SJCRH30 (cell line): ENCODE data around the gene CACNA1C. TPM values are rescaled to one million over a fixed set of nuclear protein-coding genes. Genes with fewer than 3 reads are reported as not detected.

Experiments used
- DNase-seq, 2 experiments: peaks; one replicate each; pipeline ENCODE4 v3.0.0-alpha.2; 2015 to 2020
- H3K27ac ChIP-seq: fragments of 250-450 bp; sonication (Bioruptor Pico); 2 replicates; pipeline ENCODE4 v1.5.1; 2020; ENCODE audit warnings: mild to moderate bottlenecking, moderate library complexity
- H3K27me3 ChIP-seq: fragments of 250-450 bp; sonication (Bioruptor Pico); 2 replicates; pipeline ENCODE4 v1.5.1; 2020; ENCODE audit warnings: mild to moderate bottlenecking, moderate library complexity
- H3K36me3 ChIP-seq: fragments of 250-450 bp; sonication (Bioruptor Pico); 2 replicates; pipeline ENCODE4 v1.5.1; 2020; ENCODE audit warnings: mild to moderate bottlenecking, moderate library complexity
- H3K4me1 ChIP-seq: fragments of 250-450 bp; sonication (Bioruptor Pico); 2 replicates; pipeline ENCODE4 v1.5.1; 2020; ENCODE audit warnings: mild to moderate bottlenecking, moderate library complexity
- H3K4me3 ChIP-seq: fragments of 250-450 bp; sonication (Bioruptor Pico); 2 replicates; pipeline ENCODE4 v1.5.1; 2020; ENCODE audit warnings: mild to moderate bottlenecking, moderate library complexity
- H3K9me3 ChIP-seq: fragments of 250-450 bp; sonication (Bioruptor Pico); replicated peaks from 2 replicates; pipeline ENCODE4 v1.5.1; 2020; ENCODE audit warnings: mild to moderate bottlenecking, moderate library complexity
- total RNA-seq: library from RNA; depleted of rRNA; stranded (reverse); fragments of >200 nt; shearing (Covaris generic); gene quantifications from 2 replicates; pipeline ENCODE4 v1.2.3, GENCODE V29; 2014

Gene CACNA1C
- total RNA-seq, 1 experiment from 2014 or later, result not detected

- H3K27me3 ChIP-seq, result peaks cover 37% of the 10 kb centered on the region
- H3K4me3 ChIP-seq, result no peak overlapping the region
- no peak overlapping the region for H3K27ac ChIP-seq
- no peak for DNase-seq
- H3K9me3 ChIP-seq, result no peaks in the 10 kb centered on the region
- H3K36me3 ChIP-seq, result no peaks in the 10 kb centered on the region
- no peaks in the 10 kb centered on the region for H3K4me1 ChIP-seq
These were observed 212.0 kb downstream of the CACNA1C start for GRCh38 chr12:2264651-2265232.

GRCh38 chr12:2265461-2266167 is 212.8 kb downstream of the CACNA1C start:
- H3K9me3 ChIP-seq, result no peaks in the 10 kb centered on the region
- H3K27me3 ChIP-seq, result peaks cover 39% of the 10 kb centered on the region
- H3K27ac ChIP-seq, result no peak overlapping the region
- no peak overlapping the region for H3K4me3 ChIP-seq
- DNase-seq, result no peak
- H3K4me1 ChIP-seq, result no peaks in the 10 kb centered on the region
- H3K36me3 ChIP-seq, result no peaks in the 10 kb centered on the region

- no peaks in the 10 kb centered on the region for H3K36me3 ChIP-seq
- no peak overlapping the region for H3K4me3 ChIP-seq
- H3K4me1 ChIP-seq, result no peaks in the 10 kb centered on the region
- H3K27ac ChIP-seq, result no peak overlapping the region
- DNase-seq, result no peak
- H3K9me3 ChIP-seq, result no peaks in the 10 kb centered on the region
- peaks cover 41% of the 10 kb centered on the region for H3K27me3 ChIP-seq
These were observed 214.2 kb downstream of the CACNA1C start for GRCh38 chr12:2266666-2267620.

GRCh38 chr12:2267703-2268470 is 215.1 kb downstream of the CACNA1C start:
- no peaks in the 10 kb centered on the region for H3K9me3 ChIP-seq
- peaks cover 48% of the 10 kb centered on the region for H3K27me3 ChIP-seq
- H3K4me3 ChIP-seq, result no peak overlapping the region
- no peaks in the 10 kb centered on the region for H3K4me1 ChIP-seq
- no peaks in the 10 kb centered on the region for H3K36me3 ChIP-seq
- no peak for DNase-seq
- H3K27ac ChIP-seq, result no peak overlapping the region

GRCh38 chr12:2268471-2269286 is 215.9 kb downstream of the CACNA1C start:
- no peak overlapping the region for H3K27ac ChIP-seq
- no peak overlapping the region for H3K4me3 ChIP-seq
- DNase-seq, result no peak
- H3K4me1 ChIP-seq, result no peaks in the 10 kb centered on the region
- no peaks in the 10 kb centered on the region for H3K9me3 ChIP-seq
- no peaks in the 10 kb centered on the region for H3K36me3 ChIP-seq
- peaks cover 53% of the 10 kb centered on the region for H3K27me3 ChIP-seq

GRCh38 chr12:2270846-2271245 is 218.1 kb downstream of the CACNA1C start:
- peaks cover 55% of the 10 kb centered on the region for H3K27me3 ChIP-seq
- H3K27ac ChIP-seq, result no peak overlapping the region
- H3K4me3 ChIP-seq, result no peak overlapping the region
- no peaks in the 10 kb centered on the region for H3K9me3 ChIP-seq
- H3K4me1 ChIP-seq, result no peaks in the 10 kb centered on the region
- DNase-seq, result no peak
- no peaks in the 10 kb centered on the region for H3K36me3 ChIP-seq

- no peak for DNase-seq
- no peaks in the 10 kb centered on the region for H3K36me3 ChIP-seq
- H3K27ac ChIP-seq, result no peak overlapping the region
- H3K27me3 ChIP-seq, result peaks cover 54% of the 10 kb centered on the region
- H3K9me3 ChIP-seq, result no peaks in the 10 kb centered on the region
- H3K4me3 ChIP-seq, result no peak overlapping the region
- H3K4me1 ChIP-seq, result no peaks in the 10 kb centered on the region
These were observed 219.2 kb downstream of the CACNA1C start for GRCh38 chr12:2271961-2272360.

- Histone ChIP-seq H3K27ac (no peak overlapping the region), H3K27me3 (peaks cover 42% of the 10 kb centered on the region), H3K9me3 (no peaks in the 10 kb centered on the region), H3K4me1 (no peaks in the 10 kb centered on the region), H3K4me3 (no peak overlapping the region), H3K36me3 (no peaks in the 10 kb centered on the region)
- DNase-seq, result no peak
These were observed 220.5 kb downstream of the CACNA1C start for GRCh38 chr12:2273288-2273687.

GRCh38 chr12:2273751-2274150 is 221.0 kb downstream of the CACNA1C start:
- no peaks in the 10 kb centered on the region for H3K9me3 ChIP-seq
- no peaks in the 10 kb centered on the region for H3K4me1 ChIP-seq
- H3K27ac ChIP-seq, result no peak overlapping the region
- no peak overlapping the region for H3K4me3 ChIP-seq
- H3K36me3 ChIP-seq, result no peaks in the 10 kb centered on the region
- peaks cover 39% of the 10 kb centered on the region for H3K27me3 ChIP-seq
- DNase-seq, result no peak

- Histone ChIP-seq H3K27ac (no peak overlapping the region), H3K9me3 (no peaks in the 10 kb centered on the region), H3K27me3 (peaks cover 34% of the 10 kb centered on the region), H3K4me3 (no peak overlapping the region), H3K4me1 (no peaks in the 10 kb centered on the region), H3K36me3 (no peaks in the 10 kb centered on the region)
- DNase-seq, result no peak
These were observed 221.9 kb downstream of the CACNA1C start for GRCh38 chr12:2274733-2275132.

GRCh38 chr12:2276288-2277033 is 223.7 kb downstream of the CACNA1C start:
- no peak overlapping the region for H3K27ac ChIP-seq
- H3K27me3 ChIP-seq, result peaks cover 30% of the 10 kb centered on the region
- DNase-seq, result no peak
- H3K36me3 ChIP-seq, result no peaks in the 10 kb centered on the region
- no peaks in the 10 kb centered on the region for H3K4me1 ChIP-seq
- no peaks in the 10 kb centered on the region for H3K9me3 ChIP-seq
- H3K4me3 ChIP-seq, result no peak overlapping the region

GRCh38 chr12:2277492-2278155 is 224.8 kb downstream of the CACNA1C start:
- no peaks in the 10 kb centered on the region for H3K4me1 ChIP-seq
- H3K4me3 ChIP-seq, result no peak overlapping the region
- H3K27ac ChIP-seq, result no peak overlapping the region
- H3K27me3 ChIP-seq, result peaks cover 26% of the 10 kb centered on the region
- H3K9me3 ChIP-seq, result no peaks in the 10 kb centered on the region
- H3K36me3 ChIP-seq, result no peaks in the 10 kb centered on the region
- DNase-seq, result no peak

GRCh38 chr12:2281446-2281845 is 228.7 kb downstream of the CACNA1C start:
- Histone ChIP-seq H3K36me3 (no peaks in the 10 kb centered on the region), H3K27me3 (peaks cover 23% of the 10 kb centered on the region), H3K4me1 (no peaks in the 10 kb centered on the region), H3K27ac (no peak overlapping the region), H3K4me3 (no peak overlapping the region), H3K9me3 (no peaks in the 10 kb centered on the region)
- DNase-seq, result no peak
